ENCODE measurements around the gene SLC1A7. TPM values are rescaled to one million over a fixed set of nuclear protein-coding genes. Genes with fewer than 3 reads are reported as not detected.

Gene SLC1A7
- total and polyA plus RNA-seq, 2 donors (not counting 1 experiment from before 2014, with no cell fraction given) = 0.10 TPM; not detected in 1

DNA sequence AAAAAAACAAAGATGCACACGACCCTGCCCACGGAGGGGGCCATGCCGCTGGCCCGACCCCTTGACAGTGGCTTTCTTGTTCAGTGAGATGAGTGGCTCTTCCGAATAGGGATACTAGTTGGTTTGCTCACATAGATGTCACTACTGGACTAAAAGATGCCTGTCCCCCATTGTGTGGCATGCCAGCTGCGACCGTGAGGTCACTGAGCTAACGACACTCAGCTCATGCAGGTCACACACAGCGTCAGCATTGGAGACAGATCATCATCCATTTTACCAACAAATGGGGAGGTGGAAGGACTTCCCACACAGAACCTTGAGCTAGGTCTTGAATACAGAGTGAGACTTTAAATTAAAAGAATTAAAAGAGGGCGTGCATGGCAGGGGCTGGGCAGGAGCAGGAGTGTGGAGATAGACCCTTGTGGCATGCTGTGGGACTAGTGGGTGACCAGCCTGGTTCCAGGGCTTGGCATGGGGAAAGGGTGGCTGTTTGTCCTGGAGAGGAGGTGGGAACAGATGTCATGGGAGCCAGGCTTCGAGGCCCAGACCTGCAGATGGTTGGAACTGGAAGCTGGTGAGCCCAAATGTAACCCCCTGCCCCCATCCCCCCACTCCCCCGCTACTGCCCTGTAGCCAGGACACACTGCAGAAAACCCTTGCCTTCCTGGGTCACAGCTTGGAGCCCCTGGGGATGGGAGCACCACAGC, 12.4 kb downstream of the SLC1A7 start:
- intact Hi-C loops (cut with micrococcal nuclease) = no loop called here
- ChIA-PET POLR2A (no interaction called here), CTCF (interaction anchor here (0.6 kb wide), 1 partner anchor 925 kb away, joined by 5 read pairs; no protein-coding TSS in a partner anchor)
- TF ChIP-seq, protein P1, sequence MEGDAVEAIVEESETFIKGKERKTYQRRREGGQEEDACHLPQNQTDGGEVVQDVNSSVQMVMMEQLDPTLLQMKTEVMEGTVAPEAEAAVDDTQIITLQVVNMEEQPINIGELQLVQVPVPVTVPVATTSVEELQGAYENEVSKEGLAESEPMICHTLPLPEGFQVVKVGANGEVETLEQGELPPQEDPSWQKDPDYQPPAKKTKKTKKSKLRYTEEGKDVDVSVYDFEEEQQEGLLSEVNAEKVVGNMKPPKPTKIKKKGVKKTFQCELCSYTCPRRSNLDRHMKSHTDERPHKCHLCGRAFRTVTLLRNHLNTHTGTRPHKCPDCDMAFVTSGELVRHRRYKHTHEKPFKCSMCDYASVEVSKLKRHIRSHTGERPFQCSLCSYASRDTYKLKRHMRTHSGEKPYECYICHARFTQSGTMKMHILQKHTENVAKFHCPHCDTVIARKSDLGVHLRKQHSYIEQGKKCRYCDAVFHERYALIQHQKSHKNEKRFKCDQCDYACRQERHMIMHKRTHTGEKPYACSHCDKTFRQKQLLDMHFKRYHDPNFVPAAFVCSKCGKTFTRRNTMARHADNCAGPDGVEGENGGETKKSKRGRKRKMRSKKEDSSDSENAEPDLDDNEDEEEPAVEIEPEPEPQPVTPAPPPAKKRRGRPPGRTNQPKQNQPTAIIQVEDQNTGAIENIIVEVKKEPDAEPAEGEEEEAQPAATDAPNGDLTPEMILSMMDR (IDR thresholded peaks at IDR 0.05) = no peak
- TF ChIP-seq EZH2 (IDR thresholded peaks at IDR 0.05; ENCODE audit: borderline replicate concordance, insufficient read depth, low read depth, low read length, poor library complexity, severe bottlenecking) = no peak
- no peaks in the 10 kb centered on the region for H3K27me3 ChIP-seq (replicated peaks in 1 of 4; ENCODE audit: control extremely low read depth in 1 of 4, control insufficient read depth in 3 of 4, insufficient read depth in 4 of 4, low read length in 3 of 4)
- no peak overlapping the region for H2AFZ ChIP-seq (ENCODE audit: insufficient read depth, low read depth, low read length, poor library complexity, severe bottlenecking)
- no peak overlapping the region for H3K4me3 Mint-ChIP-seq
- DNase-seq = no peak
- ATAC-seq (ENCODE audit: low read depth) = no peak
- H4K20me1 ChIP-seq (ENCODE audit: control insufficient read depth, insufficient read depth, low read length, poor library complexity, severe bottlenecking) = no peaks in the 10 kb centered on the region
- H3K27me3 Mint-ChIP-seq = peaks cover 8% of the 10 kb centered on the region
- no peak overlapping the region for H3K27ac Mint-ChIP-seq
- no peak overlapping the region for H3K4me2 ChIP-seq (replicated peaks; ENCODE audit: low read depth, low read length, poor library complexity, severe bottlenecking)
- no peak overlapping the region for H3K4me3 ChIP-seq (ENCODE audit: control extremely low read depth in 1 of 5, extremely low read depth in 1 of 5, insufficient read depth in 1 of 5, low read depth in 2 of 5, low read length in 4 of 5)
- WGBS (ENCODE audit: insufficient coverage) = 79% methylated on average over 6 of the region's 12 CpGs
- H3K9me3 ChIP-seq (ENCODE audit: control extremely low read depth in 1 of 3, control insufficient read depth in 2 of 3, insufficient read depth in 1 of 3, low read length in 2 of 3) = no peaks in the 10 kb centered on the region
- no peaks in the 10 kb centered on the region for H3K4me1 ChIP-seq (ENCODE audit: control insufficient read depth in 2 of 2, insufficient read depth in 2 of 2, low read length in 2 of 2)
- H3K27ac ChIP-seq (ENCODE audit: low read length in 2 of 2) = no peak overlapping the region
- no peaks in the 10 kb centered on the region for H3K79me2 ChIP-seq (ENCODE audit: control insufficient read depth, insufficient read depth, low read length)
- no peaks in the 10 kb centered on the region for H3K36me3 ChIP-seq (replicated peaks in 1 of 2; ENCODE audit: control extremely low read depth in 1 of 2, control insufficient read depth in 1 of 2, extremely low read depth in 1 of 2, insufficient read depth in 2 of 2, low read length in 1 of 2)
- H3K9me3 Mint-ChIP-seq (ENCODE audit: insufficient read depth) = no peaks in the 10 kb centered on the region
- H3K4me1 Mint-ChIP-seq = no peaks in the 10 kb centered on the region
- no peak overlapping the region for H3K9ac ChIP-seq (ENCODE audit: low read length)

DNA sequence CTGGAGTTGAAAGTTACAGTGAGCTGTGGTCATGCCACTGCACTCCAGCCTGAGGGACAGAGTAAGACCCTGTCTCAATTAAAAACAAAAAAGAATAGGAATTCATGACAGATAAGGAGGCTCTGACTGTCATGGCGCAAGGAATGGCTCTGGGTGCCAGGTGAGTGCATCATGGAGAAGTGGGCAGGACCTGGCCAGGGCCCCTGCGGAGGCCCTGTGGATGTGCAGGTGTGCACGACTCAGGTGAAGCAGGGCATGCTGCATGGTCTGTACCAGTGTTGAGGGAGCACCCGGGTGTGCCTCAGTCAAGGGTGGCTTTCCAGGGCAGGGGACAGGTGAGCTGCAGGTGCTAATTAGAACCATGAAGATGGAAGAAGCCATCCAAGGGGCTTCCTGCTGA, 14.0 kb downstream of the SLC1A7 start:
- no peaks in the 10 kb centered on the region for H3K4me1 ChIP-seq (ENCODE audit: control insufficient read depth in 2 of 2, insufficient read depth in 2 of 2, low read length in 2 of 2)
- no peak for ATAC-seq (ENCODE audit: low read depth)
- 94% methylated on average over 4 of the region's 4 CpGs for WGBS (ENCODE audit: insufficient coverage)
- intact Hi-C loops (cut with micrococcal nuclease) = no loop called here
- no peak overlapping the region for H3K27ac ChIP-seq (ENCODE audit: low read length in 2 of 2)
- no peak overlapping the region for H3K4me3 Mint-ChIP-seq
- no peak overlapping the region for H3K27ac Mint-ChIP-seq
- H3K9me3 Mint-ChIP-seq (ENCODE audit: insufficient read depth) = no peaks in the 10 kb centered on the region
- POLR2A ChIA-PET = no interaction called here
- CTCF ChIA-PET = no interaction called here
- H3K4me2 ChIP-seq (replicated peaks; ENCODE audit: low read depth, low read length, poor library complexity, severe bottlenecking) = no peak overlapping the region
- no peaks in the 10 kb centered on the region for H3K4me1 Mint-ChIP-seq
- no peak overlapping the region for H3K4me3 ChIP-seq (ENCODE audit: control extremely low read depth in 1 of 5, extremely low read depth in 1 of 5, insufficient read depth in 1 of 5, low read depth in 2 of 5, low read length in 4 of 5)
- no peaks in the 10 kb centered on the region for H3K79me2 ChIP-seq (ENCODE audit: control insufficient read depth, insufficient read depth, low read length)
- no peaks in the 10 kb centered on the region for H3K36me3 ChIP-seq (replicated peaks in 1 of 2; ENCODE audit: control extremely low read depth in 1 of 2, control insufficient read depth in 1 of 2, extremely low read depth in 1 of 2, insufficient read depth in 2 of 2, low read length in 1 of 2)
- H4K20me1 ChIP-seq (ENCODE audit: control insufficient read depth, insufficient read depth, low read length, poor library complexity, severe bottlenecking) = no peaks in the 10 kb centered on the region
- H3K27me3 Mint-ChIP-seq = peaks cover 8% of the 10 kb centered on the region
- H3K9me3 ChIP-seq (ENCODE audit: control extremely low read depth in 1 of 3, control insufficient read depth in 2 of 3, insufficient read depth in 1 of 3, low read length in 2 of 3) = no peaks in the 10 kb centered on the region
- no peak for DNase-seq
- H3K9ac ChIP-seq (ENCODE audit: low read length) = no peak overlapping the region
- no peaks in the 10 kb centered on the region for H3K27me3 ChIP-seq (replicated peaks in 1 of 4; ENCODE audit: control extremely low read depth in 1 of 4, control insufficient read depth in 3 of 4, insufficient read depth in 4 of 4, low read length in 3 of 4)
- TF ChIP-seq EZH2 (IDR thresholded peaks at IDR 0.05; ENCODE audit: borderline replicate concordance, insufficient read depth, low read depth, low read length, poor library complexity, severe bottlenecking) = no peak
- TF ChIP-seq, protein P1 (IDR thresholded peaks at IDR 0.05) = no peak
- no peak overlapping the region for H2AFZ ChIP-seq (ENCODE audit: insufficient read depth, low read depth, low read length, poor library complexity, severe bottlenecking)
